Adipocyte (in vitro differentiated cells): ENCODE results near the gene IL17RD.

Source experiments
- DNase-seq: peaks from one replicate; pipeline ENCODE4 v3.0.0-alpha.2; 2015; ENCODE audit warnings: low read depth
- H3K27me3 ChIP-seq: replicated peaks from 2 replicates; pipeline ENCODE4 v1.7.0; 2013; ENCODE audit warnings: mild to moderate bottlenecking, low read length, moderate library complexity; ENCODE audit not compliant: control insufficient read depth, insufficient read depth
- H3K36me3 ChIP-seq: 2 replicates; pipeline ENCODE4 v1.7.0; 2013; ENCODE audit warnings: low read length, mild to moderate bottlenecking, moderate library complexity; ENCODE audit not compliant: control insufficient read depth, insufficient read depth, severe bottlenecking
- H3K4me1 ChIP-seq: 2 replicates; pipeline ENCODE4 v1.7.0; 2013; ENCODE audit warnings: mild to moderate bottlenecking, low read length, moderate library complexity; ENCODE audit not compliant: control insufficient read depth, insufficient read depth
- H3K4me3 ChIP-seq: 2 replicates; pipeline ENCODE4 v1.7.0; 2013; ENCODE audit warnings: mild to moderate bottlenecking, low read length, moderate library complexity
- H3K9ac ChIP-seq: 2 replicates; pipeline ENCODE4 v1.7.0; 2013; ENCODE audit warnings: mild to moderate bottlenecking, low read length, moderate library complexity
- H3K9me3 ChIP-seq: 2 replicates; pipeline ENCODE4 v1.7.0; 2013; ENCODE audit warnings: mild to moderate bottlenecking, low read length, moderate library complexity; ENCODE audit not compliant: control insufficient read depth

IL17RD gene

DNA sequence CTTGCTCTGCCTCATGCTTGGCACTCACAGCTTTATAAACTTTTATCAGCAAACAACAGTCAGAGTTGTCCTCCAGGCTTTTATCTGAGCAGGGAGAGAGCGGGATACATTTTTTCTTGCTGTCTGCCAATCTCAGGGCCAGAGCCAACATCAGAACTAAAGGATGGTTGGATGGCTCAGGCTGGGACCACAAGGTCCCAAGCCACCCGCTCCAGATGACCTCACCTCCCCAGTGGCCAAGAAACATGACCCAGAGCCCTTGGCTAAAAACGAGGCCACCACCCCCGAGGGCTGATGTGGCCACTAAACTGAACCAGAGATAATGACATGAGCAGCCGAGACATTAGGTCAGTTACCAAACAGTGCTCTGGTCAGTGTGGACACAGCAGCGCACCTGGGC is 123.5 kb downstream of the IL17RD start:
- peaks cover 12% of the 10 kb centered on the region for H3K4me1 ChIP-seq
- no peaks in the 10 kb centered on the region for H3K9me3 ChIP-seq
- H3K9ac ChIP-seq: no peak overlapping the region
- DNase-seq: no peak
- no peaks in the 10 kb centered on the region for H3K27me3 ChIP-seq
- H3K36me3 ChIP-seq: no peaks in the 10 kb centered on the region
- no peak overlapping the region for H3K4me3 ChIP-seq
